NCI-H2081 treated with DMSO at 0.1 percent for 48 hours (cell line): ENCODE measurements around the gene ITGA5.

ENCODE experiments used
- DNase-seq: peaks from one replicate; lab custom pipeline; 2025; lab: John Stamatoyannopoulos, UW

Gene ITGA5

DNA sequence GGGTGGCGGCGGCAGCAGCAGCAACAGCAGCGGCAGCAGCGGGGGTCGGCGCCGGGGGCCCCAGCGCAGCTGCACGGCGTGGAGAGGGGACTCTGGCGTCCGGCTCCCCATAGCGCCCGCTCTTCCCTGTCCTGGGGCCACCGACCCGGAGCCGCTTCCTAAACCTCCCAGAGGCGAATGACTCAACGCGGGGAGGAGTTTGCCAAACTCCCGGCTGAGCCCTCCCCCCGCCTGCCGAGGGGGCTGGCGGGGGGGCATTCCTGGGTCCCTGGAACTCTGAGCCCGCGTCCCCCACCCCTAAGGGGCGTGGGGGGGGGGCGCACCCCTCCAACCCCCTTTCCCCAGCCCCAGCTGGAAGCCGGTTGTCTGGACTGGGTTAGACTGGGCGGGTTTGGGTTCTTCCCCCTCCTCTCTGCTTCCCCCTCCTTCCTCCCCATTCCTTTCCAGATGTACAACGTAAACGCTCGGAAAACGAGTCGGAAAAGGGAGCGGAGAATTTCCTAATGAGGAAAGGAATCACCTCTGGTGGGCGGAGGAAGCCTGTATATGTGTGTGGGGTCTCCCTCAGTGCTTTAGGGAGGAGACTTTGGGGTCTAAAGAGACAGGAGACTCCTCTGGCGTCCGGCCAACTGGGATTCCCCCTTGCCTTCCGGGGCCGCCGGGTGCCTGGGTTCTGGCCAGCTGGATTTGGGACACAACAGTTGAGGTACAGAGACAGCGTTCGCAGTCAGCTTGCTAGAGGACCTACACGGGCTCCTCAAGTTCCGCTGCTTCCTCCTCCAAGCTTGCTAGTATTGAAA lies at the start of gene ITGA5:
ITGA5 (minus strand) TSS at position 179 of the 800 bp plus-strand sequence; CDS start at position 111, 68 bp downstream.
- no peak for DNase-seq

DNA sequence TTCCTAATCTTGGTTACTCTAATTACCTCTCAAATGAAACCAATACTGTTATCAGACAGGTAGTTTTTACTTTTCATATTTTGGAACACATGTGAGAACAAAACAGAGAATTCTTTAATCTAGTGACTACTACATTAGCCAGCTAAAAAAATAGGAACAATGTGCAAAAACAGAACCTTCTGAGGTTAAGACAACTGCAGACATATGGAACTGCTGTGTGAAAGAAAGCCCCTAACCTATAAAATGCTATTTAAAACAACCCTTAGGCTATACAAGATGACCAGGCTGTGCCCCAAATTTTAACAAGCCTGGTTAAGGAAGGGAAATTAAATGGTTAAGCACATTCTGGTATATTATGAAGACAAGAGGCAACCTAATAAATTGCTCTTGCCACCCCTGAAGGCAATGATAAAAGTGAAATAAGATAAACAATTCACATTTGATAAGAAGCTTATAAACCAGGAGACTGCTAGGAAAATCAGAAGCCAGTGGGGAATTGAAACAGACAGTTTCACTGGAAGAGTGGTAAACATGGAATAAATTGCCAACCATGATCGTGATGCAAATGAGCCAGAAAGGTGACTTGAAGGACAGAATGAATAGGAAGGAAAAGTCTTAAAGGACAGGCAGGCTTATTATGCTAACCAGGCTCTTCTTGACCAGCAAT lies 46.9 kb upstream of the ITGA5 start:
- DNase-seq, result no peak

DNA sequence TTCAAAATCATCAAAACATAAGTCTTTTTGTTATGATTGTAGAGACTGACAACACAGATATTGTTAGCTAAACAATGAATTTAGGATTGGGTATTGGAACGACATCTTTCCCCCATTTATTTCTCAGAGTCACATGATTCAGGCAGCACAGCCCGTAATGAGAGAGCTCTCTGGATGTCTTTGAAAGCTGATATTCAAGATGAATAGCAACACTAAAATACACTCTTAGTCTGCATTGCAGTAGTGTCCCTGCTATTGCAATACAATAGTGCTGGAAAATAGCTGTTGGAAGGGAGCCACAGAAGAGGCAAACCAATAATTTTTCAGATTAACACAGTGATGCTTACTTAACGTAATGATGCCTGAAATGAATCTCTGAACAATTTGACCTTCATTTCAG lies 44.4 kb upstream of the ITGA5 start:
- no peak for DNase-seq

DNA sequence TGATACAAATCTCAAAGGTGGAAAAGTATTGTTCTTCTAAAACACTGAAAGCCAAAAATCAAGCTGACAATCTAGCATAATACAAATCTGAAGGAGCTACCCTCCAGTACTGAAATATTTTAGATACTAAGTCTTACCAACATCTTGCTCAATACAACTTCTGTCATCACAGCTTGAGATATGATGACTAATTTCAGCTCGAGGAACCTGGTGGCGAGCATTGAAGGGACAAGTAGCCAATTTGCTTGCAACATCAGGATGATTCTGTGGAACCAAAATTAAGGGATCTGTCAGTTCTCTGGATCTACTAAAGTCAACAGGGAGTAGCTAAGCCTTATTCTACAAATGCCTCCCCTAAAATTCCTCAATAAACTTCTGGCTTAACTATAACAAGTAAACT lies 44.0 kb upstream of the ITGA5 start:
- no peak for DNase-seq

- DNase-seq, result no peak
Observed at GRCh38 chr12:54460317-54460923, 41.4 kb upstream of the ITGA5 start.

GRCh38 chr12:54459355-54459754 lies 40.3 kb upstream of the ITGA5 start:
- no peak for DNase-seq

GRCh38 chr12:54455760-54456469 lies 36.8 kb upstream of the ITGA5 start:
- DNase-seq, result no peak

DNA sequence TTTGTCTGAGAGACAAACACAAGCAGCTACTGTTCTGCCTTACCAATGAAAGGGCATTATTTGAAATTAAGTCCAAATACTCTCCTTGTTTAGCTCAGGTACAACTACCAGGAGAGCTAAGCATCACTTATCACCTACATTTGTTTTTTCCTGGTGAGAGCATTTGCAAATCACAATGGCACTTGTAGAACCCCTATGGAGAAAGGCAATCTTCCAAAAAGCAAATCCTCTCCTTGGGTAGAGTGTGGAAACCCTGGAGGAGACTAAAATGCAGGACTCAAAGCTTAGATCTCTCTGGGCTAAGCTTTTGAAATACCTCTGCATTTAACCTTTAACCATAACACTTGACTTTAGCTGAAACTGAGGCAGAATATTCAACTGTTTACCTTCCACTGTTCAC lies 33.6 kb upstream of the ITGA5 start:
- no peak for DNase-seq

GRCh38 chr12:54448344-54448743 lies 29.3 kb upstream of the ITGA5 start:
- no peak for DNase-seq

GRCh38 chr12:54447917-54448316 lies 28.9 kb upstream of the ITGA5 start:
- no peak for DNase-seq

GRCh38 chr12:54444206-54444605 lies 25.1 kb upstream of the ITGA5 start:
- no peak for DNase-seq

- no peak for DNase-seq
Observed at GRCh38 chr12:54443446-54443845, 24.4 kb upstream of the ITGA5 start.

DNA sequence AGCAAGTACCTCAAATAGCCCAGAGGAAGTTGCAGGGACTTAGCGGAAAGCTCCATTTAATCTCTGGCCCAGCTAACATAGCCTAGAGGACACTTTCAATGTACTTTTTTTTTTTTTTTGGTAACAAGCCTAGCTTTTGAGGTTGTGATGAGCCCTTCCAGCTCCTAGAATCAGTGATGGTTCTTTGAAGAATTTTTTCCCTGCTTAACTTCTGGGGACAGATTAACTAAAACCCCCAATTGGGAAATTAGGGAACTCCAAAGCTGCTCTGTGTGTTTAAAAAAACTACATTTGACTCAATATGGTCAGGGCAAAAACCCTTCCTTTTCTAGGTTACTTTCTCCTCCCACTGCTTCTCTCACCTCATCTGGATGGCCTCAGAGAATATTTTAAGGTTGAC lies 23.9 kb upstream of the ITGA5 start:
- no peak for DNase-seq

GRCh38 chr12:54442099-54442498 lies 23.0 kb upstream of the ITGA5 start:
- DNase-seq, result no peak

DNA sequence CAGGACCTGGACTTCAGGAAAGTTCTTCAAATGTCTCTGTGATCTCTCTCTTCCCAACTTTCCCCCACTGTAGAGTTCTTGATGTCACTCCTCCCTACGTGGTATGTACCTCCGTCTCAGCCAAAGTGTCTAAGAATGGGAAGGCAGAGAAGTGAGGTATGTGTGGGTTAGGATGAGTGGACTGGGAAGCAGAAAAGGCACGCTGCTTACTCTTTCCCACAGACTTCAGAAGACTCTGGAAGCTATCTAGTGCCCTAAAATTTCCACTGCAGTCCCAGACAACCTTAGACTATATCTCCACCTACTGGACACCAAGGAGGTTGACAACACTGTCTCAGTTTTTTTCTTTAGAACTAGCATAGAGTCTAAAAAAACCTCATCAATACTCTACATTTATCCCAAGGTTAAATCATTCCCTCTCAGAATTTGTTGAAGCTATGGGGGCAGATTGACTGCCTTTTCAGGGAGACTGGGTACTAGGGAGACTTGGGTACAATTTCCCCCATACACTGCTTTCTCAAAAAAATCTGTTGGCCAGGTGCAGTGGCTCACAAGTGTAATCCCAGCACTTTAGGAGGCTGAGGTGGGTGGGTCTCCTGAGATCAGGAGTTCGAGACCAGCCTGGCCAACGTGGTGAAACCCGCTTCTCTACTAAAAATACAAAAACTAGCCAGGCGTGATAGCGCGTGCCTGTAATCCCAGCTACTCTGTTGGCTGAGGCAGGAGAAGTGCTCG lies 20.6 kb upstream of the ITGA5 start:
- DNase-seq, result no peak

DNA sequence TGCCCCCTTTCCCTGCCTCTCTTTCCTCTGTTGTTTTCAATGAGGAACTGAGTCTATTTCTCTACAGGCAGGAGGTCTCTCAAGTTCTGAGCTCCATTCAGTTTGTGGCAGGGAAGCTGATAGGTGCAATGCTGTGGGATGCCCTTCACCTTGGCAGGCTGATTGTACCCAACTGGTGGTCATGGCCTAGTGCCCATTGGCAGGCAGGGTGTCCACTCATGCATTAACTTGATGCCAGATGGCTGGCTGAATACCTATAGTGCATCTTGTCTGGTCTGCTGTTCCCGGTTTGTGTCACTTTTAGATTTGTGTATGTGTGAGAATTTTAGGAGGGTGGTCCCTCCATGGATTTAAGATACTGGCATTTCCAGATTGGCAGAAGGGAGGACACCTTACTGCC lies 20.0 kb upstream of the ITGA5 start:
- no peak for DNase-seq

- DNase-seq, result no peak
Observed at GRCh38 chr12:54438517-54438916, 19.5 kb upstream of the ITGA5 start.

GRCh38 chr12:54437697-54438096 lies 18.6 kb upstream of the ITGA5 start:
- no peak for DNase-seq

- DNase-seq, result no peak
Observed at GRCh38 chr12:54437243-54437642, 18.2 kb upstream of the ITGA5 start.

GRCh38 chr12:54432815-54433164 lies 13.7 kb upstream of the ITGA5 start:
- no peak for DNase-seq

- DNase-seq, result no peak
Observed at GRCh38 chr12:54431911-54432814, 13.1 kb upstream of the ITGA5 start.
